ENCODE measurements around the gene ARHGEF28. TPM values are rescaled to one million over a fixed set of nuclear protein-coding genes. Genes with fewer than 3 reads are reported as not detected.
A peak's percentile ranks its signal among the peaks of the same experiment; 100 is the strongest.

ARHGEF28 gene
- total RNA-seq, 1 donor from 2014 or later, result 8.5 TPM

GRCh38 chr5:73698011-73698410, 72.0 kb downstream of the ARHGEF28 start:
- no peak overlapping the region for H3K4me3 Mint-ChIP-seq (ENCODE audit: unreplicated experiment)
- peaks cover 2% of the 10 kb centered on the region for H3K9me3 Mint-ChIP-seq (ENCODE audit: unreplicated experiment)
- no peaks in the 10 kb centered on the region for H3K27me3 Mint-ChIP-seq (ENCODE audit: low read depth, unreplicated experiment)
- TF ChIP-seq CTCF (IDR thresholded peaks at IDR 0.05; ENCODE audit: insufficient read depth, low read depth, low read length) (no peak), EZH2 (IDR thresholded peaks at IDR 0.05; ENCODE audit: insufficient read depth, low read length) (no peak)
- no peak overlapping the region for H2AFZ ChIP-seq (ENCODE audit: low read depth, low read length)
- H3K4me1 ChIP-seq (ENCODE audit: insufficient read depth, low read length), result peaks cover 12% of the 10 kb centered on the region
- no peak overlapping the region for H3K27ac ChIP-seq (ENCODE audit: low read depth, low read length)
- no peak overlapping the region for H3K4me2 ChIP-seq (ENCODE audit: low read length)
- H3K27me3 ChIP-seq (ENCODE audit: insufficient read depth, low read length), result no peaks in the 10 kb centered on the region
- no peak overlapping the region for H3K9ac ChIP-seq (ENCODE audit: low read length)
- H3K4me3 ChIP-seq (ENCODE audit: insufficient read depth, low read depth, low read length), result no peak overlapping the region
- H3K79me2 ChIP-seq (ENCODE audit: insufficient read depth, low read length), result peaks cover 2% of the 10 kb centered on the region
- FAIRE-seq, result no peak
- no peak for DNase-seq (ENCODE audit: low read depth)
- H3K4me1 Mint-ChIP-seq (ENCODE audit: low read depth, unreplicated experiment), result peaks cover 19% of the 10 kb centered on the region
- H3K9me3 ChIP-seq (ENCODE audit: insufficient read depth, low read depth, low read length), result no peaks in the 10 kb centered on the region
- no peak overlapping the region for H3K27ac Mint-ChIP-seq (ENCODE audit: unreplicated experiment)
- no peaks in the 10 kb centered on the region for H4K20me1 ChIP-seq (ENCODE audit: insufficient read depth, low read length)
- no peaks in the 10 kb centered on the region for H3K36me3 Mint-ChIP-seq (ENCODE audit: low read depth, unreplicated experiment)
- H3K36me3 ChIP-seq (ENCODE audit: insufficient read depth, low read length), result no peaks in the 10 kb centered on the region

- TF ChIP-seq CTCF (IDR thresholded peaks at IDR 0.05; ENCODE audit: insufficient read depth, low read depth, low read length) (no peak), EZH2 (IDR thresholded peaks at IDR 0.05; ENCODE audit: insufficient read depth, low read length) (no peak)
- Mint-ChIP-seq H3K36me3 (ENCODE audit: low read depth, unreplicated experiment) (no peaks in the 10 kb centered on the region), H3K4me1 (ENCODE audit: low read depth, unreplicated experiment) (peaks cover 3% of the 10 kb centered on the region), H3K27me3 (ENCODE audit: low read depth, unreplicated experiment) (no peaks in the 10 kb centered on the region), H3K4me3 (ENCODE audit: unreplicated experiment) (no peak overlapping the region), H3K9me3 (ENCODE audit: unreplicated experiment) (no peaks in the 10 kb centered on the region), H3K27ac (ENCODE audit: unreplicated experiment) (no peak overlapping the region)
- FAIRE-seq (no peak), DNase-seq (ENCODE audit: low read depth) (peak; percentile 7)
- no peak overlapping the region for H3K27ac ChIP-seq (ENCODE audit: low read depth, low read length)
- H3K9ac ChIP-seq (ENCODE audit: low read length), result no peak overlapping the region
- H2AFZ ChIP-seq (ENCODE audit: low read depth, low read length), result no peak overlapping the region
- H3K4me1 ChIP-seq (ENCODE audit: insufficient read depth, low read length), result no peaks in the 10 kb centered on the region
- H3K79me2 ChIP-seq (ENCODE audit: insufficient read depth, low read length), result no peaks in the 10 kb centered on the region
- no peaks in the 10 kb centered on the region for H4K20me1 ChIP-seq (ENCODE audit: insufficient read depth, low read length)
- H3K27me3 ChIP-seq (ENCODE audit: insufficient read depth, low read length), result no peaks in the 10 kb centered on the region
- H3K9me3 ChIP-seq (ENCODE audit: insufficient read depth, low read depth, low read length), result no peaks in the 10 kb centered on the region
- no peaks in the 10 kb centered on the region for H3K36me3 ChIP-seq (ENCODE audit: insufficient read depth, low read length)
- H3K4me2 ChIP-seq (ENCODE audit: low read length), result no peak overlapping the region
- no peak overlapping the region for H3K4me3 ChIP-seq (ENCODE audit: insufficient read depth, low read depth, low read length)
Measured at GRCh38 chr5:73701566-73701965, 75.6 kb downstream of the ARHGEF28 start.

GRCh38 chr5:73702534-73702933, 76.5 kb downstream of the ARHGEF28 start:
- H3K36me3 Mint-ChIP-seq (ENCODE audit: low read depth, unreplicated experiment), result no peaks in the 10 kb centered on the region

More at GRCh38 chr5:73702534-73702933, 76.5 kb downstream of the ARHGEF28 start:
- H3K9me3 ChIP-seq (ENCODE audit: insufficient read depth, low read depth, low read length), result no peaks in the 10 kb centered on the region
- H4K20me1 ChIP-seq (ENCODE audit: insufficient read depth, low read length), result no peaks in the 10 kb centered on the region
- no peak for TF ChIP-seq EZH2 (IDR thresholded peaks at IDR 0.05; ENCODE audit: insufficient read depth, low read length)
- no peak for TF ChIP-seq CTCF (IDR thresholded peaks at IDR 0.05; ENCODE audit: insufficient read depth, low read depth, low read length)
- no peak overlapping the region for H3K4me2 ChIP-seq (ENCODE audit: low read length)
- Mint-ChIP-seq H3K4me1 (ENCODE audit: low read depth, unreplicated experiment) (no peaks in the 10 kb centered on the region), H3K27me3 (ENCODE audit: low read depth, unreplicated experiment) (no peaks in the 10 kb centered on the region), H3K27ac (ENCODE audit: unreplicated experiment) (no peak overlapping the region), H3K9me3 (ENCODE audit: unreplicated experiment) (no peaks in the 10 kb centered on the region), H3K4me3 (ENCODE audit: unreplicated experiment) (no peak overlapping the region)
- FAIRE-seq (peak; percentile 41), DNase-seq (ENCODE audit: low read depth) (no peak)
- no peaks in the 10 kb centered on the region for H3K4me1 ChIP-seq (ENCODE audit: insufficient read depth, low read length)
- H3K9ac ChIP-seq (ENCODE audit: low read length), result no peak overlapping the region
- no peaks in the 10 kb centered on the region for H3K27me3 ChIP-seq (ENCODE audit: insufficient read depth, low read length)
- H3K27ac ChIP-seq (ENCODE audit: low read depth, low read length), result no peak overlapping the region
- H3K4me3 ChIP-seq (ENCODE audit: insufficient read depth, low read depth, low read length), result no peak overlapping the region
- no peaks in the 10 kb centered on the region for H3K36me3 ChIP-seq (ENCODE audit: insufficient read depth, low read length)
- H2AFZ ChIP-seq (ENCODE audit: low read depth, low read length), result no peak overlapping the region
- H3K79me2 ChIP-seq (ENCODE audit: insufficient read depth, low read length), result no peaks in the 10 kb centered on the region
